Kidney tubule cell (primary cell): ENCODE measurements around the gene LONP2.
"Not testable (repeated sequence)": the region's sequence is repeated elsewhere in the genome, so short reads cannot be mapped to it uniquely, and the experiment has no call there.

Experiments used
- DNase-seq: peaks from one replicate; pipeline ENCODE4 v3.0.0-alpha.2; 2018; ENCODE audit warnings: low spot score

LONP2 gene

GRCh38 chr16:48236286-48236685 is 7.8 kb upstream of the LONP2 start:
- no peak for DNase-seq

GRCh38 chr16:48240147-48240546 is 4.0 kb upstream of the LONP2 start:
- DNase-seq: not testable (repeated sequence)

- DNase-seq: no peak
Measured at GRCh38 chr16:48244863-48245195, 729 bp downstream of the LONP2 start.

GRCh38 chr16:48246066-48246465 is 2.0 kb downstream of the LONP2 start:
- no peak for DNase-seq

GRCh38 chr16:48247311-48247710 is 3.2 kb downstream of the LONP2 start, which contains the start of gene ABCC11:
Gene ABCC11 (minus strand): TSS chr16:48247539. CDS start chr16:48231921, 15,618 bp downstream.
- no peak for DNase-seq

- DNase-seq: peak; percentile 14
Measured at GRCh38 chr16:48250520-48251278, 6.6 kb downstream of the LONP2 start.

- no peak for DNase-seq
Measured at GRCh38 chr16:48252013-48252412, 7.9 kb downstream of the LONP2 start.

- no peak for DNase-seq
Measured at GRCh38 chr16:48256579-48257177, 12.6 kb downstream of the LONP2 start.

GRCh38 chr16:48261569-48261968 is 17.5 kb downstream of the LONP2 start:
- no peak for DNase-seq

GRCh38 chr16:48262631-48263030 is 18.5 kb downstream of the LONP2 start:
- no peak for DNase-seq

GRCh38 chr16:48269011-48269410 is 24.9 kb downstream of the LONP2 start:
- DNase-seq: no peak

- no peak for DNase-seq
Measured at GRCh38 chr16:48271728-48272127, 27.6 kb downstream of the LONP2 start.

GRCh38 chr16:48272837-48273421 is 28.8 kb downstream of the LONP2 start:
- DNase-seq: no peak

- no peak for DNase-seq
Measured at GRCh38 chr16:48274476-48274875, 30.4 kb downstream of the LONP2 start.

- peak; percentile 45 for DNase-seq
Measured at GRCh38 chr16:48276102-48276501, 32.0 kb downstream of the LONP2 start.

- DNase-seq: peak; percentile 8
Measured at GRCh38 chr16:48277158-48277557, 33.1 kb downstream of the LONP2 start.

GRCh38 chr16:48279199-48279598 is 35.1 kb downstream of the LONP2 start:
- DNase-seq: no peak

GRCh38 chr16:48280546-48280945 is 36.4 kb downstream of the LONP2 start:
- no peak for DNase-seq

GRCh38 chr16:48282636-48283263 is 38.6 kb downstream of the LONP2 start:
- DNase-seq: no peak

GRCh38 chr16:48284772-48285409 is 40.8 kb downstream of the LONP2 start:
- DNase-seq: no peak

GRCh38 chr16:48287239-48287638 is 43.1 kb downstream of the LONP2 start:
- no peak for DNase-seq

- DNase-seq: no peak
Measured at GRCh38 chr16:48291303-48291702, 47.2 kb downstream of the LONP2 start.
